ENCODE data around the gene TMEM164.

Gene TMEM164

GRCh38 chrX:110002300-110003166, at the start of gene TMEM164:
TSS of gene TMEM164 (plus strand) at chrX:110003114. CDS start at chrX:110003775, 661 bp downstream.
- TF ChIP-seq CTCF (conservative IDR thresholded peaks at IDR 0.05; ENCODE audit: low read length): no peak
- peak; percentile 71 for DNase-seq (ENCODE audit: low read depth)
- H3K4me3 ChIP-seq (ENCODE audit: low read length): peak within 1 kb of the TSS; percentile 70

- TF ChIP-seq CTCF (conservative IDR thresholded peaks at IDR 0.05; ENCODE audit: low read length): no peak
- no peak overlapping the region for H3K4me3 ChIP-seq (ENCODE audit: low read length)
- DNase-seq (ENCODE audit: low read depth): peak; percentile 23
Observed at GRCh38 chrX:109954333-109954732, 48.6 kb upstream of the TMEM164 start.

- no peak for TF ChIP-seq CTCF (conservative IDR thresholded peaks at IDR 0.05; ENCODE audit: low read length)
- DNase-seq (ENCODE audit: low read depth): no peak
- no peak overlapping the region for H3K4me3 ChIP-seq (ENCODE audit: low read length)
Observed at GRCh38 chrX:109954955-109955354, 48.0 kb upstream of the TMEM164 start.

GRCh38 chrX:109958266-109958665, 44.6 kb upstream of the TMEM164 start:
- no peak for TF ChIP-seq CTCF (conservative IDR thresholded peaks at IDR 0.05; ENCODE audit: low read length)
- no peak overlapping the region for H3K4me3 ChIP-seq (ENCODE audit: low read length)
- DNase-seq (ENCODE audit: low read depth): no peak

- no peak for TF ChIP-seq CTCF (conservative IDR thresholded peaks at IDR 0.05; ENCODE audit: low read length)
- DNase-seq (ENCODE audit: low read depth): no peak
- H3K4me3 ChIP-seq (ENCODE audit: low read length): no peak overlapping the region
Observed at GRCh38 chrX:109959356-109959871, 43.5 kb upstream of the TMEM164 start.

- TF ChIP-seq CTCF (conservative IDR thresholded peaks at IDR 0.05; ENCODE audit: low read length): no peak
- no peak for DNase-seq (ENCODE audit: low read depth)
- H3K4me3 ChIP-seq (ENCODE audit: low read length): no peak overlapping the region
Observed at GRCh38 chrX:109964390-109964789, 38.5 kb upstream of the TMEM164 start.

- no peak for DNase-seq (ENCODE audit: low read depth)
- no peak for TF ChIP-seq CTCF (conservative IDR thresholded peaks at IDR 0.05; ENCODE audit: low read length)
- no peak overlapping the region for H3K4me3 ChIP-seq (ENCODE audit: low read length)
Observed at GRCh38 chrX:109966246-109966645, 36.7 kb upstream of the TMEM164 start.

Data from AG10803 (cell line).